ENCODE results near the gene GDI1. TPM values are rescaled to one million over a fixed set of nuclear protein-coding genes. Genes with fewer than 3 reads are reported as not detected.

GDI1 gene
- total RNA-seq, 1 donor from 2014 or later = 143 TPM

DNA sequence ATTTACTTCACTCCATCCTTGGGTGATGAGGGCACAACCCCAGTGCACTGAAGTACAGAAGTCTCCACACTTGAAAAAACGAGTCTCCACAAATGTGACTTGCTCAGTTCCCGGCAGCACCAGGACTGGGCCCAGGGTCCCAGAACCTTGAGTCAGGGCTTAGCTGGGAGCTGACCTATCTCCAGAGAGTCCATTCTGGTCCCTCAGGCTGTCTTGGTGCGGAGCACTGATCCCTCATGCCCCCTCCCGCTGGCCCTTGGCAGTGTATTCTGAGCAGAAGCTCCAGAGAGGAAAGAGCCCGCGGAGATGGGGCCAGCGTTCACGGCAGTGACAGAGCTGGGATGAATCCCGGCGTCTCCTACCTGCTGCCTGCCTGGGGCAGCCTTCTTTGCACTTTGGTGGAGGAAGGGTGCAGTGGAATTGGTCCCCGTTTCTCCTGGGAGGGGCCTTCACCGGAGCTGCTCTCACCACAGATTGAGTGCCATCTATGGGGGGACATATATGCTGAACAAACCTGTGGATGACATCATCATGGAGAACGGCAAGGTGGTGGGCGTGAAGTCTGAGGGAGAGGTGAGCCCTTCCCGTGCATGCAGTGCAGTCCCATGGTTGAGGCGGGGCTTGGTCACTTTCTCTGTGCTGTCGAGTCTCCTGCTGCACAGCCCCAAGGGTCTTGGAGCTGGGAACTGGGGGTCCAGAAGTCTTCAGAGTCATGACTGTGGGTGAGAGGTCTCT is 3.8 kb downstream of the GDI1 start:
- Histone ChIP-seq H3K4me3 (ENCODE audit: insufficient read depth, low read depth, low read length) (no peak overlapping the region), H3K79me2 (ENCODE audit: insufficient read depth, low read length) (peaks cover 63% of the 10 kb centered on the region), H2AFZ (ENCODE audit: low read depth, low read length) (no peak overlapping the region), H3K27me3 (ENCODE audit: insufficient read depth, low read length) (no peaks in the 10 kb centered on the region), H3K27ac (ENCODE audit: low read depth, low read length) (no peak overlapping the region), H3K36me3 (ENCODE audit: insufficient read depth, low read length) (peaks cover 4% of the 10 kb centered on the region), H3K9ac (ENCODE audit: low read length) (no peak overlapping the region), H4K20me1 (ENCODE audit: insufficient read depth, low read length) (peaks cover 51% of the 10 kb centered on the region), H3K4me1 (ENCODE audit: insufficient read depth, low read length) (peaks cover 21% of the 10 kb centered on the region), H3K4me2 (ENCODE audit: low read length) (no peak overlapping the region), H3K9me3 (ENCODE audit: insufficient read depth, low read depth, low read length) (no peaks in the 10 kb centered on the region)
- peak overlapping the region; percentile 53 for H3K27ac Mint-ChIP-seq (ENCODE audit: unreplicated experiment)
- no peaks in the 10 kb centered on the region for H3K9me3 Mint-ChIP-seq (ENCODE audit: unreplicated experiment)
- FAIRE-seq (no peak), DNase-seq (ENCODE audit: low read depth) (no peak)
- no peak overlapping the region for H3K4me3 Mint-ChIP-seq (ENCODE audit: unreplicated experiment)
- H3K4me1 Mint-ChIP-seq (ENCODE audit: low read depth, unreplicated experiment) = no peaks in the 10 kb centered on the region
- peaks cover 1% of the 10 kb centered on the region for H3K36me3 Mint-ChIP-seq (ENCODE audit: low read depth, unreplicated experiment)
- no peaks in the 10 kb centered on the region for H3K27me3 Mint-ChIP-seq (ENCODE audit: low read depth, unreplicated experiment)
- no peak for TF ChIP-seq EZH2 (IDR thresholded peaks at IDR 0.05; ENCODE audit: insufficient read depth, low read length)
- TF ChIP-seq, protein P1, sequence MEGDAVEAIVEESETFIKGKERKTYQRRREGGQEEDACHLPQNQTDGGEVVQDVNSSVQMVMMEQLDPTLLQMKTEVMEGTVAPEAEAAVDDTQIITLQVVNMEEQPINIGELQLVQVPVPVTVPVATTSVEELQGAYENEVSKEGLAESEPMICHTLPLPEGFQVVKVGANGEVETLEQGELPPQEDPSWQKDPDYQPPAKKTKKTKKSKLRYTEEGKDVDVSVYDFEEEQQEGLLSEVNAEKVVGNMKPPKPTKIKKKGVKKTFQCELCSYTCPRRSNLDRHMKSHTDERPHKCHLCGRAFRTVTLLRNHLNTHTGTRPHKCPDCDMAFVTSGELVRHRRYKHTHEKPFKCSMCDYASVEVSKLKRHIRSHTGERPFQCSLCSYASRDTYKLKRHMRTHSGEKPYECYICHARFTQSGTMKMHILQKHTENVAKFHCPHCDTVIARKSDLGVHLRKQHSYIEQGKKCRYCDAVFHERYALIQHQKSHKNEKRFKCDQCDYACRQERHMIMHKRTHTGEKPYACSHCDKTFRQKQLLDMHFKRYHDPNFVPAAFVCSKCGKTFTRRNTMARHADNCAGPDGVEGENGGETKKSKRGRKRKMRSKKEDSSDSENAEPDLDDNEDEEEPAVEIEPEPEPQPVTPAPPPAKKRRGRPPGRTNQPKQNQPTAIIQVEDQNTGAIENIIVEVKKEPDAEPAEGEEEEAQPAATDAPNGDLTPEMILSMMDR (IDR thresholded peaks at IDR 0.05; ENCODE audit: insufficient read depth, low read depth, low read length) = no peak

DNA sequence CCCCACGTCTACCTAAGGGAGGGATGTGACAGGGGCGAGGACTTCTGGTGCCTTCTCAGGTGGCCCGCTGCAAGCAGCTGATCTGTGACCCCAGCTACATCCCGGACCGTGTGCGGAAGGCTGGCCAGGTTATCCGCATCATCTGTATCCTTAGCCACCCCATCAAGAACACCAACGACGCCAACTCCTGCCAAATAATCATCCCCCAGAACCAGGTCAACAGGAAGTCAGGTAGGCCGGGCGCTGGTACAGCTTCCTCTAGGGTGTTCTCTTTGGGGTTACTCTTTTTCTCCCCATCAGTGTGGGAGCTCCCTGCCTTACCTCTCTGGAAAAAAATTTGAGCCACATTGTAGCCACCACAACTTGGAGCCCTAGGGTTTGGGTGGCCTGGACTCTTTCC is 4.6 kb downstream of the GDI1 start:
- no peak overlapping the region for H3K4me3 Mint-ChIP-seq (ENCODE audit: unreplicated experiment)
- DNase-seq (ENCODE audit: low read depth) (no peak), FAIRE-seq (no peak)
- H3K27ac ChIP-seq (ENCODE audit: low read depth, low read length) = no peak overlapping the region
- no peak overlapping the region for H3K4me2 ChIP-seq (ENCODE audit: low read length)
- H3K79me2 ChIP-seq (ENCODE audit: insufficient read depth, low read length) = peaks cover 71% of the 10 kb centered on the region
- TF ChIP-seq, protein P1 (IDR thresholded peaks at IDR 0.05; ENCODE audit: insufficient read depth, low read depth, low read length) = no peak
- TF ChIP-seq EZH2 (IDR thresholded peaks at IDR 0.05; ENCODE audit: insufficient read depth, low read length) = no peak
- no peak overlapping the region for H3K4me3 ChIP-seq (ENCODE audit: insufficient read depth, low read depth, low read length)
- H2AFZ ChIP-seq (ENCODE audit: low read depth, low read length) = no peak overlapping the region
- H3K4me1 ChIP-seq (ENCODE audit: insufficient read depth, low read length) = peaks cover 25% of the 10 kb centered on the region
- H3K9me3 ChIP-seq (ENCODE audit: insufficient read depth, low read depth, low read length) = no peaks in the 10 kb centered on the region
- no peaks in the 10 kb centered on the region for H3K4me1 Mint-ChIP-seq (ENCODE audit: low read depth, unreplicated experiment)
- H3K27me3 ChIP-seq (ENCODE audit: insufficient read depth, low read length) = no peaks in the 10 kb centered on the region
- H3K9ac ChIP-seq (ENCODE audit: low read length) = no peak overlapping the region
- H3K9me3 Mint-ChIP-seq (ENCODE audit: unreplicated experiment) = no peaks in the 10 kb centered on the region
- peaks cover 59% of the 10 kb centered on the region for H4K20me1 ChIP-seq (ENCODE audit: insufficient read depth, low read length)
- no peak overlapping the region for H3K27ac Mint-ChIP-seq (ENCODE audit: unreplicated experiment)
- H3K36me3 ChIP-seq (ENCODE audit: insufficient read depth, low read length) = peaks cover 4% of the 10 kb centered on the region
- no peaks in the 10 kb centered on the region for H3K27me3 Mint-ChIP-seq (ENCODE audit: low read depth, unreplicated experiment)
- peaks cover 1% of the 10 kb centered on the region for H3K36me3 Mint-ChIP-seq (ENCODE audit: low read depth, unreplicated experiment)

Data from astrocyte (in vitro differentiated cells and primary cell).